GM12892 (cell line): ENCODE results near the gene LRFN2.

Source experiments
- POLR2A ChIP-seq: IDR thresholded peaks from 2 replicates; pipeline ENCODE4 v1.6.1; 2011; ENCODE audit warnings: low read depth, low read length, control low read depth
- POLR2AphosphoS5 ChIP-seq: IDR thresholded peaks from 2 replicates; pipeline ENCODE4 v1.6.1; 2011; ENCODE audit warnings: low read depth, low read length, control low read depth
- TAF1 ChIP-seq: IDR thresholded peaks from 2 replicates; pipeline ENCODE4 v1.6.1; 2011; ENCODE audit warnings: low read depth, mild to moderate bottlenecking, control low read depth, low read length, borderline replicate concordance

DNA sequence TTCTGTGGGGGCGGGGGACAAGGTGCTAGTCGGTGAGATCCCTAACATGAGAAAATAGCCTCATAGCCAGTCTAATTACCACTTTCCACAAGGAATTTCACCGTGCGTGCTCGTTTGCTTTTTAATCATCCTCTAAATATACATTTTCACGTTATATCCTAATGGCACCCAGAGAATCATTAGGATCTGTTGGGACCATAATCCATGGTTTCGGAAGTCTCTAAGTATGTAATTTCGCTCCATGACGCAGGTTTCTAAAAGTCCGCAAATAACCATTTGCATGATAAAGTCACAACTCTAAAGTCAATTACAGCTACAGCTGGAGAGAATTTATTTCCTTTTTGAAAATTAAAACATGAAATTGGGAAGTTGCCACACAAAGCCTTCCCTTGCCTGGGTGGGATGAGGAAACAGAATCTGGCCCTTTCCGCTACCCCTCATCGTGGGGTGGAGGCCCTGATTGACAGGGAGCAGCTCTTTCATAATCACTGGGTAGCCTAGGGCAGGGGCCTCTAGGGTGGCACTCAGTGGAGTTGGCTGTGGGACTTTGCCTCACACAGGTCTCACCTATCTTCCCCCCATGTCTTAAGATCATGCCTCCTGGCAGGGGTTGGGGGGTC lies 81.9 kb downstream of the LRFN2 start:
- TF ChIP-seq POLR2AphosphoS5 (no peak), POLR2A (no peak), TAF1 (no peak)
